B cell (primary cell): ENCODE measurements around the gene AMBRA1. TPM values are rescaled to one million over a fixed set of nuclear protein-coding genes. Genes with fewer than 3 reads are reported as not detected.

Source experiments
- ATAC-seq: fragments of 200-7000 bp; cut with Tn5 transposase; one replicate; pipeline ENCODE4 v1.10.0; 2021; ENCODE audit warnings: low read depth, mild to moderate bottlenecking, moderate number of reproducible peaks, moderate library complexity
- CTCF ChIA-PET: fragments of 350-600 bp; sonication (Branson Sonifier 250); formaldehyde crosslinking; loops from one replicate; lab custom pipeline; 2021; ENCODE audit warnings: antibody characterized with exemption, inconsistent platforms; lab: Charles Lee
- POLR2A ChIA-PET: fragments of 350-600 bp; sonication (Branson Sonifier 250); formaldehyde crosslinking; loops from one replicate; lab custom pipeline; 2021; ENCODE audit warnings: antibody characterized with exemption; lab: Charles Lee
- DNase-seq: peaks from one replicate; pipeline ENCODE4 v3.0.0; 2013
- H2AFZ ChIP-seq: 2 replicates; pipeline ENCODE4 v1.6.1; 2012; ENCODE audit warnings: mild to moderate bottlenecking, low read depth, low read length; ENCODE audit not compliant: insufficient read depth, poor library complexity, severe bottlenecking
- H3K27ac ChIP-seq, 2 donors: 1 replicate in 1 of 2; 2 replicates in 1 of 2; pipeline ENCODE4 v1.5.1; 2012 to 2013; ENCODE audit warnings: low read length in 2 of 2, mild to moderate bottlenecking in 2 of 2, moderate library complexity in 1 of 2
- H3K27me3 ChIP-seq, 4 experiments: fragments of 200-600 bp in 1 of 4; sonication (generic) in 1 of 4; replicated peaks in 1 of 4; 1 replicate in 2 of 4; 2 replicates in 2 of 4; pipeline versions ENCODE4 v1.6.1 to v1.7.0; 2013 to 2016; ENCODE audit warnings: low read length in 3 of 4, mild to moderate bottlenecking in 2 of 4, mixed read lengths in 1 of 4, moderate library complexity in 1 of 4; ENCODE audit not compliant: insufficient read depth in 4 of 4, control insufficient read depth in 3 of 4; ENCODE audit errors: control extremely low read depth in 1 of 4
- H3K36me3 ChIP-seq, 2 experiments: replicated peaks in 1 of 2; 1 replicate in 1 of 2; 2 replicates in 1 of 2; pipeline versions ENCODE4 v1.6.1 to v1.7.1; 2013; ENCODE audit warnings: low read length in 1 of 2; ENCODE audit not compliant: insufficient read depth in 2 of 2, control insufficient read depth in 1 of 2; ENCODE audit errors: control extremely low read depth in 1 of 2, extremely low read depth in 1 of 2
- H3K4me1 ChIP-seq, 2 donors: fragments of 200-600 bp in 1 of 2; sonication (generic) in 1 of 2; 1 replicate in 1 of 2; 2 replicates in 1 of 2; pipeline versions ENCODE4 v1.5.1 to v1.6.1; 2013 to 2017; ENCODE audit warnings: low read length in 2 of 2; ENCODE audit not compliant: control insufficient read depth in 2 of 2, insufficient read depth in 2 of 2
- H3K4me2 ChIP-seq: replicated peaks from 2 replicates; pipeline ENCODE3; 2012; ENCODE audit warnings: mild to moderate bottlenecking, low read depth, low read length; ENCODE audit not compliant: poor library complexity, severe bottlenecking
- H3K4me3 ChIP-seq, 5 experiments: fragments of 200-600 bp in 1 of 5; sonication (generic) in 1 of 5; 1 replicate in 3 of 5; 2 replicates in 2 of 5; pipeline versions ENCODE4 v1.5.1 to v1.7.0; 2011 to 2016; ENCODE audit warnings: low read length in 4 of 5, mild to moderate bottlenecking in 4 of 5, low read depth in 2 of 5, control low read depth in 1 of 5, moderate library complexity in 1 of 5; ENCODE audit not compliant: insufficient read depth in 1 of 5; ENCODE audit errors: control extremely low read depth in 1 of 5, extremely low read depth in 1 of 5
- H3K79me2 ChIP-seq: fragments of 200-600 bp; sonication (generic); one replicate; pipeline ENCODE4 v1.6.0; 2016; ENCODE audit warnings: low read length; ENCODE audit not compliant: control insufficient read depth, insufficient read depth
- H3K9ac ChIP-seq: fragments of 200-600 bp; sonication (generic); 2 replicates; pipeline ENCODE4 v1.6.1; 2017; ENCODE audit warnings: mild to moderate bottlenecking, low read length, moderate library complexity
- H3K9me3 ChIP-seq, 3 donors: one replicate each; pipeline versions ENCODE4 v1.6.1 to v1.7.1; 2013; ENCODE audit warnings: low read length in 2 of 3; ENCODE audit not compliant: control insufficient read depth in 2 of 3, insufficient read depth in 1 of 3; ENCODE audit errors: control extremely low read depth in 1 of 3
- H4K20me1 ChIP-seq: 2 replicates; pipeline ENCODE4 v1.6.0; 2012; ENCODE audit warnings: mild to moderate bottlenecking, low read length; ENCODE audit not compliant: insufficient read depth, control insufficient read depth, poor library complexity, severe bottlenecking
- H3K27ac Mint-ChIP-seq: one replicate; pipeline ENCODE4 v1.8.0; 2021; ENCODE audit warnings: mixed read lengths
- H3K27me3 Mint-ChIP-seq: one replicate; pipeline ENCODE4 v1.8.0; 2021; ENCODE audit warnings: mixed read lengths
- H3K4me1 Mint-ChIP-seq: one replicate; pipeline ENCODE4 v1.8.0; 2021; ENCODE audit warnings: mixed read lengths
- H3K4me3 Mint-ChIP-seq: one replicate; pipeline ENCODE4 v1.8.0; 2021; ENCODE audit warnings: mixed read lengths
- H3K9me3 Mint-ChIP-seq: one replicate; pipeline ENCODE4 v1.8.0; 2022; ENCODE audit warnings: mixed read lengths; ENCODE audit not compliant: insufficient read depth
- CTCF ChIP-seq: fragments of 200-600 bp; IDR thresholded peaks from one replicate; pipeline ENCODE4 v1.8.0; 2022; ENCODE audit warnings: antibody characterized with exemption, mild to moderate bottlenecking
- EZH2 ChIP-seq: IDR thresholded peaks from 2 replicates; pipeline ENCODE4 v1.6.1; 2012; ENCODE audit warnings: borderline replicate concordance, low read depth, mild to moderate bottlenecking, moderate library complexity, low read length; ENCODE audit not compliant: insufficient read depth, poor library complexity, severe bottlenecking
- WGBS: methylation state at CpG from one replicate; pipeline ENCODE4 v1.1.5; 2013; ENCODE audit warnings: missing lambda C conversion rate; ENCODE audit not compliant: insufficient coverage; 5-methylcytosine and 5-hydroxymethylcytosine counted together
- intact Hi-C: fragments of 100-400 bp; cut with micrococcal nuclease; formaldehyde crosslinking; loops from one replicate; pipeline ENCODE4 v1.10.0; 2022
- polyA plus RNA-seq: library from polyadenylated mRNA; depleted of rRNA; stranded (reverse); fragments of >200 nt; gene quantifications from 2 replicates; pipeline ENCODE4 v1.2.3, GENCODE V29; 2012
- total RNA-seq, 2 donors: library from RNA; stranded (reverse); fragments of 120-200 nt in 1 of 2; gene quantifications; 1 replicate in 1 of 2; 2 replicates in 1 of 2; pipeline versions ENCODE4 v1.2.3 to v1.2.4, GENCODE V29; 2013 to 2022

Gene AMBRA1
- total and polyA plus RNA-seq, 2 donors (not counting 1 experiment from before 2014, with no cell fraction given): 13.8 to 36.1 TPM

GRCh38 chr11:46529928-46530574 is 63.8 kb downstream of the AMBRA1 start:
- no peaks in the 10 kb centered on the region for H3K9me3 Mint-ChIP-seq
- no peaks in the 10 kb centered on the region for H3K27me3 Mint-ChIP-seq
- Histone ChIP-seq H3K27ac (no peak overlapping the region), H3K27me3 (no peaks in the 10 kb centered on the region), H3K9me3 (peaks cover 0 to 4% (median 0%) of the 10 kb centered on the region in 3 donors), H4K20me1 (peaks cover 66% of the 10 kb centered on the region), H3K4me1 (peaks cover 4 to 5% of the 10 kb centered on the region in 2 donors), H3K4me2 (no peak overlapping the region), H2AFZ (no peak overlapping the region), H3K36me3 (peaks cover 1 to 2% of the 10 kb centered on the region in 2 experiments), H3K4me3 (no peak overlapping the region), H3K79me2 (peaks cover 73% of the 10 kb centered on the region), H3K9ac (no peak overlapping the region)
- H3K27ac Mint-ChIP-seq: no peak overlapping the region
- intact Hi-C loops: loop anchor here (1.0 to 2.0 kb wide), 2 partner anchors 63 to 185 kb away; no protein-coding TSS in a partner anchor
- 96% methylated on average over 4 of the region's 6 CpGs for WGBS
- H3K4me3 Mint-ChIP-seq: no peak overlapping the region
- CTCF ChIA-PET: interaction anchor here (0.6 to 3.2 kb wide), 20 partner anchors 8 to 287 kb away, joined by 3 to 19 read pairs (median 4); partner anchors contain the start of genes AMBRA1, ATG13, CHRM4 and HARBI1
- H3K4me1 Mint-ChIP-seq: peaks cover 24% of the 10 kb centered on the region
- POLR2A ChIA-PET: no interaction called here
- DNase-seq: no peak
- no peak for TF ChIP-seq EZH2
- no peak for TF ChIP-seq CTCF
- no peak for ATAC-seq
